ENCODE measurements around the gene MUS81. TPM values are rescaled to one million over a fixed set of nuclear protein-coding genes. Genes with fewer than 3 reads are reported as not detected.

Gene MUS81
- total and polyA plus RNA-seq, 2 of the 13 experiments (the other 11 are each of a cell fraction or from before 2014, with no cell fraction given): 25.6 to 30.2 TPM

- no peak for TF ChIP-seq ZNF407 (CRISPR knock-in tag; IDR thresholded peaks at IDR 0.05; ENCODE audit: not compliant biosample characterization)
- no peak for TF ChIP-seq ZNF761 (CRISPR knock-in tag; conservative IDR thresholded peaks at IDR 0.05)
- no peak for TF ChIP-seq ZNF343 (CRISPR knock-in tag; IDR thresholded peaks at IDR 0.05)
- TF ChIP-seq ATM (IDR thresholded peaks at IDR 0.05; ENCODE audit: borderline replicate concordance): no peak
- TF ChIP-seq PRDM4 (CRISPR knock-in tag; IDR thresholded peaks at IDR 0.05; ENCODE audit: borderline replicate concordance): no peak
- no peak for TF ChIP-seq KLF16 (CRISPR knock-in tag; IDR thresholded peaks at IDR 0.05)
- TF ChIP-seq CHD2 (IDR thresholded peaks at IDR 0.05; ENCODE audit: low read depth, low read length): no peak
- TF ChIP-seq MAX (IDR thresholded peaks at IDR 0.05): no peak; the same call in 1 of the 2 replicates
- TF ChIP-seq IKZF4 (CRISPR knock-in tag; IDR thresholded peaks at IDR 0.05; ENCODE audit: borderline replicate concordance, low read depth, not compliant biosample characterization): no peak
- TF ChIP-seq PAF1 (CRISPR knock-in tag; IDR thresholded peaks at IDR 0.05): no peak
- TF ChIP-seq ZMYM4 (CRISPR knock-in tag; IDR thresholded peaks at IDR 0.05): no peak
- no peak for TF ChIP-seq PHF8 (CRISPR knock-in tag; IDR thresholded peaks at IDR 0.05)
- no peak for TF ChIP-seq RARG (CRISPR knock-in tag; IDR thresholded peaks at IDR 0.05; ENCODE audit: low read depth)
- TF ChIP-seq ZNF124 (CRISPR knock-in tag; IDR thresholded peaks at IDR 0.05): no peak
- TF ChIP-seq GATAD2A (CRISPR knock-in tag; IDR thresholded peaks at IDR 0.05): no peak
- TF ChIP-seq ZNF20 (CRISPR knock-in tag; IDR thresholded peaks at IDR 0.05): no peak
- TF ChIP-seq ZNF512B (CRISPR knock-in tag; IDR thresholded peaks at IDR 0.05; ENCODE audit: borderline replicate concordance): no peak
- TF ChIP-seq ZNF558 (CRISPR knock-in tag; IDR thresholded peaks at IDR 0.05; ENCODE audit: borderline replicate concordance): no peak
These were observed 6.1 kb upstream of the MUS81 start (continued) for GRCh38 chr11:65854161-65854592.

All from HepG2 (cell line).